Right lung (tissue), 5 donors: ENCODE data around the gene PIK3R5. TPM values are rescaled to one million over a fixed set of nuclear protein-coding genes. Genes with fewer than 3 reads are reported as not detected.
"Not testable (repeated sequence)": the region's sequence is repeated elsewhere in the genome, so short reads cannot be mapped to it uniquely, and the experiment has no call there.

ENCODE experiments used
- DNase-seq, 2 donors: peaks; one replicate each; pipeline ENCODE4 v3.0.0-alpha.2; 2013
- polyA plus RNA-seq, 5 donors: library from polyadenylated mRNA; unstranded; fragments of 120-200 nt; gene quantifications; one replicate each; pipeline versions ENCODE4 v1.2.1 to v1.2.3, GENCODE V29; 2013; ENCODE audit warnings: inconsistent platforms in 1 of 5, low replicate concordance in 1 of 5; ENCODE audit not compliant: insufficient read length in 5 of 5, insufficient read depth in 1 of 5

The PIK3R5 gene
- polyA plus RNA-seq, 5 donors = 1.4 to 2.4 (median 1.8) TPM

GRCh38 chr17:8859804-8860430 lies 105.6 kb downstream of the PIK3R5 start:
- DNase-seq = no peak

- DNase-seq = no peak
Observed at GRCh38 chr17:8859027-8859803, 106.3 kb downstream of the PIK3R5 start.

GRCh38 chr17:8857919-8858318 lies 107.6 kb downstream of the PIK3R5 start:
- no peak for DNase-seq

- DNase-seq = no peak
Observed at GRCh38 chr17:8856869-8857575, 108.5 kb downstream of the PIK3R5 start.

- not testable (repeated sequence) for DNase-seq
Observed at GRCh38 chr17:8856205-8856603, 109.3 kb downstream of the PIK3R5 start.

- DNase-seq = no peak
Observed at GRCh38 chr17:8855477-8856204, 109.9 kb downstream of the PIK3R5 start.

- no peak for DNase-seq
Observed at GRCh38 chr17:8851600-8851999, 113.9 kb downstream of the PIK3R5 start.

- no peak for DNase-seq
Observed at GRCh38 chr17:8849311-8850041, 116.0 kb downstream of the PIK3R5 start.

- DNase-seq = no peak
Observed at GRCh38 chr17:8847891-8848290, 117.6 kb downstream of the PIK3R5 start.

GRCh38 chr17:8846768-8847211 lies 118.7 kb downstream of the PIK3R5 start:
- no peak for DNase-seq

- DNase-seq = no peak
Observed at GRCh38 chr17:8844229-8845218, 121.0 kb downstream of the PIK3R5 start.

GRCh38 chr17:8843344-8843743 lies 122.2 kb downstream of the PIK3R5 start:
- no peak for DNase-seq

- DNase-seq = no peak
Observed at GRCh38 chr17:8841844-8842243, 123.7 kb downstream of the PIK3R5 start.

- no peak for DNase-seq
Observed at GRCh38 chr17:8839410-8839935, 126.0 kb downstream of the PIK3R5 start.

GRCh38 chr17:8838551-8839095 lies 126.9 kb downstream of the PIK3R5 start:
- DNase-seq = no peak

GRCh38 chr17:8837563-8838075 lies 127.9 kb downstream of the PIK3R5 start:
- peak in 1 of 2 donors; percentile 16 for DNase-seq

GRCh38 chr17:8836821-8837562 lies 128.5 kb downstream of the PIK3R5 start:
- no peak for DNase-seq

- DNase-seq = no peak
Observed at GRCh38 chr17:8835631-8836364, 129.7 kb downstream of the PIK3R5 start.
